ENCODE data around the gene STX19.

The STX19 gene

DNA sequence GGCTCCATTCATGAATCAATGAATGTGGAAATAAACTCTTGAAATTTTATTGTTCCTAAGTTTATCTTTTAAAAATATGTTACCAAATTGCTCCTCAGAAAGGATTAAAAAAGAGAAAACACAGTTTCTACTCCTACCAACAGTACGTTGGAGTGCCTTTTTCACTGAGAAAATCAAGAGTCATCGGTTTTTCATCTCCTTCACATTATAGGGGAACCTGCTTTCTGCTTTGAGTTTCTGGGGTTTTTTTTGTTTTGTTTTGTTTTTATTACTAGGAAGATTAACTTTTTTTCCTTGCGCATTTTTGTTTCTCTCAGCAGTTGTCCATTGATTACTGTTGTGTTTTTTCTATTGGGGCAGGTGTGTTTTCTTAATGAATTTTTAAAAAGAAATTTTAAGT is 45.0 kb downstream of the STX19 start:
- no peak overlapping the region for H3K4me3 ChIP-seq (ENCODE audit: low read length)

DNA sequence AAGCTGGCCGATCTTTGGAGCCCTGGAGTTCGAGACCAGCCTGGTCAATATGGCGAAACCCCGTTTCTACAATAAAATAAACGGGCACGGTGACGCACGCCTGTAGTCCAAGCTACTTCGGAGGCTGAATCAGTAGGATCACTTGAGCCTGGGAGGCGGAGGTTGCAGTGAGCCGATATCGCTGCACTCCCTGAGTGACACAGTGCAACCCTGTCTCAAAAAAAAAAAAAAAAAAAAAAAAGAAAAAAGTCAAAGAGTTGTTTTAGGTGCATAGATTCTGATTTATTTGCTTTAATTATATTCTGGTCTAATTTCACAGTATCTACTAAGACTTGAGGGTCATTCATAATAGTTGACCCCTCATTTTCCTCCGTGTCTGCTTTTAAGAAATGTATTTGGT is 46.7 kb downstream of the STX19 start:
- H4K20me1 ChIP-seq (ENCODE audit: control insufficient read depth, insufficient read depth, low read depth, low read length): no peaks in the 10 kb centered on the region
- H3K36me3 ChIP-seq (ENCODE audit: control insufficient read depth, low read length): no peaks in the 10 kb centered on the region
- no peaks in the 10 kb centered on the region for H3F3A ChIP-seq (ENCODE audit: control insufficient read depth, insufficient read depth)
- H3K4me1 ChIP-seq (ENCODE audit: control insufficient read depth, low read length): peaks cover 19% of the 10 kb centered on the region
- peak overlapping the region; percentile 78 for H3K4me2 ChIP-seq (ENCODE audit: low read length)
- peak overlapping the region; percentile 82; the same call in 1 of the 2 replicates for H3K4me3 ChIP-seq (ENCODE audit: low read length)
- no peaks in the 10 kb centered on the region for H3K27me3 ChIP-seq (ENCODE audit: control insufficient read depth, low read length)
- H3K27ac ChIP-seq (ENCODE audit: low read depth, low read length): no peak overlapping the region
- H3K9me2 ChIP-seq (replicated peaks; ENCODE audit: control insufficient read depth, low read length): no peaks in the 10 kb centered on the region
- no peaks in the 10 kb centered on the region for H3K9me3 ChIP-seq (ENCODE audit: control insufficient read depth, insufficient read depth, low read length)
- TF ChIP-seq, protein P1, sequence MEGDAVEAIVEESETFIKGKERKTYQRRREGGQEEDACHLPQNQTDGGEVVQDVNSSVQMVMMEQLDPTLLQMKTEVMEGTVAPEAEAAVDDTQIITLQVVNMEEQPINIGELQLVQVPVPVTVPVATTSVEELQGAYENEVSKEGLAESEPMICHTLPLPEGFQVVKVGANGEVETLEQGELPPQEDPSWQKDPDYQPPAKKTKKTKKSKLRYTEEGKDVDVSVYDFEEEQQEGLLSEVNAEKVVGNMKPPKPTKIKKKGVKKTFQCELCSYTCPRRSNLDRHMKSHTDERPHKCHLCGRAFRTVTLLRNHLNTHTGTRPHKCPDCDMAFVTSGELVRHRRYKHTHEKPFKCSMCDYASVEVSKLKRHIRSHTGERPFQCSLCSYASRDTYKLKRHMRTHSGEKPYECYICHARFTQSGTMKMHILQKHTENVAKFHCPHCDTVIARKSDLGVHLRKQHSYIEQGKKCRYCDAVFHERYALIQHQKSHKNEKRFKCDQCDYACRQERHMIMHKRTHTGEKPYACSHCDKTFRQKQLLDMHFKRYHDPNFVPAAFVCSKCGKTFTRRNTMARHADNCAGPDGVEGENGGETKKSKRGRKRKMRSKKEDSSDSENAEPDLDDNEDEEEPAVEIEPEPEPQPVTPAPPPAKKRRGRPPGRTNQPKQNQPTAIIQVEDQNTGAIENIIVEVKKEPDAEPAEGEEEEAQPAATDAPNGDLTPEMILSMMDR (IDR thresholded peaks at IDR 0.05; ENCODE audit: low read depth, low read length, poor library complexity, severe bottlenecking): no peak
- no peak for TF ChIP-seq EZH2phosphoT487 (IDR thresholded peaks at IDR 0.05; ENCODE audit: borderline replicate concordance, low read length)
- peaks cover 39% of the 10 kb centered on the region for H3K79me2 ChIP-seq (ENCODE audit: control insufficient read depth, low read length)

More for the DNA sequence above, 45.0 kb downstream of the STX19 start:
- peaks cover 19% of the 10 kb centered on the region for H3K4me1 ChIP-seq (ENCODE audit: control insufficient read depth, low read length)
- no peaks in the 10 kb centered on the region for H3K9me3 ChIP-seq (ENCODE audit: control insufficient read depth, insufficient read depth, low read length)
- no peaks in the 10 kb centered on the region for H3K9me2 ChIP-seq (replicated peaks; ENCODE audit: control insufficient read depth, low read length)
- H3K27me3 ChIP-seq (ENCODE audit: control insufficient read depth, low read length): no peaks in the 10 kb centered on the region
- no peak overlapping the region for H3K4me2 ChIP-seq (ENCODE audit: low read length)
- no peaks in the 10 kb centered on the region for H3F3A ChIP-seq (ENCODE audit: control insufficient read depth, insufficient read depth)
- no peaks in the 10 kb centered on the region for H4K20me1 ChIP-seq (ENCODE audit: control insufficient read depth, insufficient read depth, low read depth, low read length)
- no peak overlapping the region for H3K27ac ChIP-seq (ENCODE audit: low read depth, low read length)
- H3K36me3 ChIP-seq (ENCODE audit: control insufficient read depth, low read length): no peaks in the 10 kb centered on the region
- TF ChIP-seq, protein P1 (IDR thresholded peaks at IDR 0.05; ENCODE audit: low read depth, low read length, poor library complexity, severe bottlenecking): no peak
- TF ChIP-seq EZH2phosphoT487 (IDR thresholded peaks at IDR 0.05; ENCODE audit: borderline replicate concordance, low read length): no peak
- H3K79me2 ChIP-seq (ENCODE audit: control insufficient read depth, low read length): peaks cover 39% of the 10 kb centered on the region

DNA sequence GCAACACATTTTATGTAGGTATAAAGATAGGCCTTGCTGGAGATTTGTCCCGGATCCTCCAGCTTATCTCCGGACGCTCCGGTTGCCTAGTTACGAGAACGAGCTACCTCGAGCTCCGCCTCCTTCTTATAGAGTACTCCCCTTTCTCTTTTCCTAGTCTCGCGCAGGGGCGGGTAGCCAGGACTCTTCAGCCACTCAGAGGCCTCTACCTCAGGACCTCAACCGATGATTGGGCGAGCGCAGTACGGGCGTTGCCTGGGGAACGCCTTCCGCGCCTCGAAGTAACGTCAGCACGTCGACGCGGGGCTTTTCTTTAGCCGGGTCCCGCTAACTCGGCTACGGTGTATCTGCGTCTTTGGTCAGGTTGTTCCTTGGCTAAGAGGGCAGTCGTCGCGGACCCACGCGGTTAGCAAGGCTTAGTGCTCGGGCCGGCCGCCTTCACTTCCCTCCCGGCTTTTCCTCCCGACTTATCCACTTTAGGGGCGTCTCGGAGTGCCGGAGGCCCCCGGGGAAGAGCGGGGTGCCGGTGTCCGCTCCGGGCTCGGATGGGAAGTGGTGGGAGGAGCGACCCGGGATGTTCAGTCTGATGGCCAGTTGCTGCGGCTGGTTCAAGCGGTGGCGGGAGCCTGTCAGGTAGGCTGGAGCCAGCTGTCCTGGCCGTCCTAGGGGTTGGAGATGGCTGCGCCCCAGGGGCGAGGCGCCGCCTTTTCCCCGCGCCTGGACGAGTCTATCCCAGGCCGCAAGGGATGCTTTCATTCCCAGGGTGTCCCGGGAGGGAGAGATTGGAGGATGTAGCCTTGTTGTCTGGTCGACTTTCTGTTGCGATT is 48.3 kb downstream of the STX19 start, which contains the start of gene ARL13B:
ARL13B (plus strand) TSS at position 306 of the 827 bp plus-strand sequence; CDS start at position 575, 269 bp downstream.
- Histone ChIP-seq H4K20me1 (ENCODE audit: control insufficient read depth, insufficient read depth, low read depth, low read length) (no peaks in the 10 kb centered on the region), H3K4me2 (ENCODE audit: low read length) (peak within 1 kb of the TSS; percentile 78), H3K9me2 (replicated peaks; ENCODE audit: control insufficient read depth, low read length) (no peaks in the 10 kb centered on the region), H3F3A (ENCODE audit: control insufficient read depth, insufficient read depth) (no peaks in the 10 kb centered on the region), H3K27ac (ENCODE audit: low read depth, low read length) (peak within 1 kb of the TSS; percentile 14), H3K36me3 (ENCODE audit: control insufficient read depth, low read length) (no peaks in the 10 kb centered on the region), H3K4me3 (ENCODE audit: low read length) (peak within 1 kb of the TSS; percentile 82), H3K9me3 (ENCODE audit: control insufficient read depth, insufficient read depth, low read length) (no peaks in the 10 kb centered on the region), H3K79me2 (ENCODE audit: control insufficient read depth, low read length) (peaks cover 34% of the 10 kb centered on the region), H3K27me3 (ENCODE audit: control insufficient read depth, low read length) (no peaks in the 10 kb centered on the region), H3K4me1 (ENCODE audit: control insufficient read depth, low read length) (peaks cover 19% of the 10 kb centered on the region)
- TF ChIP-seq, protein P1 (IDR thresholded peaks at IDR 0.05; ENCODE audit: low read depth, low read length, poor library complexity, severe bottlenecking): no peak
- TF ChIP-seq EZH2phosphoT487 (IDR thresholded peaks at IDR 0.05; ENCODE audit: borderline replicate concordance, low read length): no peak
